OCI-LY7 (cell line): Measurements from ENCODE around the gene CEP112.

Source experiments
- CTCF ChIP-seq: fragments of 200-600 bp; sonication (generic); conservative IDR thresholded peaks from 2 replicates; pipeline ENCODE4 v1.5.1; 2014; ENCODE audit warnings: mild to moderate bottlenecking, antibody characterized with exemption, low read length, moderate library complexity, mixed read lengths
- EZH2phosphoT487 ChIP-seq: fragments of 200-600 bp; sonication (generic); IDR thresholded peaks from 2 replicates; pipeline ENCODE4 v1.6.1; 2018; ENCODE audit warnings: low read depth, borderline replicate concordance, mild to moderate bottlenecking, mixed run types, antibody characterized with exemption, low read length, moderate library complexity, mixed read lengths

- TF ChIP-seq CTCF (no peak), EZH2phosphoT487 (no peak)
Observed at GRCh38 chr17:65601145-65601544, 590.8 kb downstream of the CEP112 start.
